ENCODE results near the gene OFD1. TPM values are rescaled to one million over a fixed set of nuclear protein-coding genes. Genes with fewer than 3 reads are reported as not detected.
A peak's percentile ranks its signal among the peaks of the same experiment; 100 is the strongest.

The OFD1 gene
- total and polyA plus RNA-seq, 5 donors = 9.8 to 13.2 (median 12.3) TPM

- no peak for ATAC-seq
- intact Hi-C loops (cut with DNase I) = loop anchor here in 2 of 4 donors (5.0 to 10.0 kb wide), 2 partner anchors 97 to 280 kb away; no protein-coding TSS in a partner anchor
- H3K27me3 ChIP-seq (ENCODE audit: control insufficient read depth, insufficient read depth) = no peaks in the 10 kb centered on the region
- H3K4me3 ChIP-seq (ENCODE audit: low read length) = no peak overlapping the region
- 90% methylated on average over 1 of the region's 1 CpG for WGBS
- no peaks in the 10 kb centered on the region for H3K9me3 ChIP-seq (ENCODE audit: control insufficient read depth, low read length)
- no peaks in the 10 kb centered on the region for H3K4me1 ChIP-seq (ENCODE audit: control insufficient read depth, insufficient read depth, low read length)
- H3K27ac ChIP-seq (ENCODE audit: low read length) = no peak overlapping the region
- no peak for DNase-seq
Observed at GRCh38 chrX:13754765-13755164, 20.2 kb downstream of the OFD1 start.

- WGBS = 79% methylated on average over 1 of the region's 1 CpG
- DNase-seq = no peak
- Histone ChIP-seq H3K4me1 (ENCODE audit: control insufficient read depth, insufficient read depth, low read length) (no peaks in the 10 kb centered on the region), H3K9me3 (ENCODE audit: control insufficient read depth, low read length) (no peaks in the 10 kb centered on the region), H3K27me3 (ENCODE audit: control insufficient read depth, insufficient read depth) (no peaks in the 10 kb centered on the region), H3K27ac (ENCODE audit: low read length) (no peak overlapping the region), H3K4me3 (ENCODE audit: low read length) (no peak overlapping the region)
- ATAC-seq = no peak
- intact Hi-C loops (cut with DNase I) = loop anchor here in 1 of 4 donors (10.0 kb wide), 1 partner anchor 280 kb away; no protein-coding TSS in a partner anchor
Observed at GRCh38 chrX:13755254-13755653, 20.7 kb downstream of the OFD1 start.

- H3K27me3 ChIP-seq (ENCODE audit: control insufficient read depth, insufficient read depth) = no peaks in the 10 kb centered on the region
- no peak overlapping the region for H3K4me3 ChIP-seq (ENCODE audit: low read length)
- WGBS = 93% methylated on average over 4 of the region's 4 CpGs
- H3K9me3 ChIP-seq (ENCODE audit: control insufficient read depth, low read length) = no peaks in the 10 kb centered on the region
- no peak overlapping the region for H3K27ac ChIP-seq (ENCODE audit: low read length)
- ATAC-seq (no peak), DNase-seq (no peak)
- H3K4me1 ChIP-seq (ENCODE audit: control insufficient read depth, insufficient read depth, low read length) = no peaks in the 10 kb centered on the region
- intact Hi-C loops (cut with DNase I) = loop anchor here in 1 of 4 donors (10.0 kb wide), 1 partner anchor 278 kb away; no protein-coding TSS in a partner anchor
Observed at GRCh38 chrX:13756381-13756780, 21.8 kb downstream of the OFD1 start.

GRCh38 chrX:13759152-13759718 is 24.7 kb downstream of the OFD1 start:
- Histone ChIP-seq H3K4me3 (ENCODE audit: low read length) (no peak overlapping the region), H3K27ac (ENCODE audit: low read length) (no peak overlapping the region), H3K4me1 (ENCODE audit: control insufficient read depth, insufficient read depth, low read length) (peaks cover 3% of the 10 kb centered on the region), H3K9me3 (ENCODE audit: control insufficient read depth, low read length) (no peaks in the 10 kb centered on the region), H3K27me3 (ENCODE audit: control insufficient read depth, insufficient read depth) (no peaks in the 10 kb centered on the region)
- WGBS = 80% methylated on average over 8 of the region's 8 CpGs
- ATAC-seq (no peak), DNase-seq (no peak)
- intact Hi-C loops (cut with DNase I) = loop anchor here in 1 of 4 donors (10.0 kb wide), 1 partner anchor 276 kb away; no protein-coding TSS in a partner anchor

DNA sequence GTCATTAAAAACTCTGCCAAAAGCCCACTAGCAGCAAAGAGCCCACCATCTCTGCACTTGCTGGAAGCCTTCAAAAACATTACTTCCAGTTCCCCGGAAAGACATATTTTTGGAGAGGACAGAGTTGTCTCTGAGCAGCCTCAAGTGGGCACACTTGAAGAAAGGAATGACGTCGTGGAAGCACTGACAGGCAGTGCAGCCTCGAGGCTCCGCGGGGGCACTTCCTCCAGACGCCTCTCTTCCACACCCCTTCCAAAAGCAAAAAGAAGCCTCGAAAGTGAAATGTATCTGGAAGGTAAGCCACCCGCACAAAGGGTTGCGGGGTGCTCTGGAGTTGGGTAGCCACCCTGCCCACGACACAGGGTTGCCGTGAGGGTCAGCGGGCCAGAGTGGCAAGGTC is 25.9 kb downstream of the OFD1 start:
- Histone ChIP-seq H3K9me3 (ENCODE audit: control insufficient read depth, low read length) (no peaks in the 10 kb centered on the region), H3K27me3 (ENCODE audit: control insufficient read depth, insufficient read depth) (no peaks in the 10 kb centered on the region), H3K4me3 (ENCODE audit: low read length) (no peak overlapping the region), H3K27ac (ENCODE audit: low read length) (no peak overlapping the region), H3K4me1 (ENCODE audit: control insufficient read depth, insufficient read depth, low read length) (peaks cover 3% of the 10 kb centered on the region)
- 60% methylated on average over 13 of the region's 13 CpGs for WGBS
- ATAC-seq (no peak), DNase-seq (peak in 1 of 3 donors; percentile 21)
- intact Hi-C loops (cut with DNase I) = no loop called here

GRCh38 chrX:13761606-13762414 is 27.3 kb downstream of the OFD1 start:
- intact Hi-C loops (cut with DNase I) = no loop called here
- Histone ChIP-seq H3K4me3 (ENCODE audit: low read length) (no peak overlapping the region), H3K4me1 (ENCODE audit: control insufficient read depth, insufficient read depth, low read length) (peaks cover 3% of the 10 kb centered on the region), H3K9me3 (ENCODE audit: control insufficient read depth, low read length) (no peaks in the 10 kb centered on the region), H3K27me3 (ENCODE audit: control insufficient read depth, insufficient read depth) (no peaks in the 10 kb centered on the region), H3K27ac (ENCODE audit: low read length) (no peak overlapping the region)
- no peak for ATAC-seq
- no peak for DNase-seq
- WGBS = 61% methylated on average over 7 of the region's 7 CpGs

DNA sequence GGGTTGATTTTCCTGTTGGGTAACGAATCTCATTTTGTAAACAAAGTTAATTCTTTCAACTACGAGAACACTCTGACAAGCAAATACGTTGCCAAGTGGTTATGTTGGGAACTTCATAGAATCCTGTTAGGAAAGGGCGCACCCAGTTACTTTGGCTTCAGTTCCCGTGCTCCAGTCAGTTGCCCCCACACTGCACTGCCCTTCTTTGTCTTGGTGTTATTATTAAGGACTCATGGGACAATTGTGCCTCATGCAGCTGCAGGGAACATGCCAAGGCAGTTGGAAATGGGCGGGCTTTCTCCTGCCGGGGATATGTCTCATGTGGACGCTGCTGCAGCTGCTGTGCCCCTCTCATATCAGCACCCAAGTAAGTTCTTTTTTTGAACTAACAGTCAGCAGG is 28.9 kb downstream of the OFD1 start:
- Histone ChIP-seq H3K27ac (ENCODE audit: low read length) (no peak overlapping the region), H3K4me1 (ENCODE audit: control insufficient read depth, insufficient read depth, low read length) (peaks cover 3% of the 10 kb centered on the region), H3K9me3 (ENCODE audit: control insufficient read depth, low read length) (no peaks in the 10 kb centered on the region), H3K27me3 (ENCODE audit: control insufficient read depth, insufficient read depth) (no peaks in the 10 kb centered on the region), H3K4me3 (ENCODE audit: low read length) (peak overlapping the region; percentile 25)
- DNase-seq (peak; percentile 61 to 83 (median 74)), ATAC-seq (peak; percentile 91 to 96)
- 25% methylated on average over 8 of the region's 8 CpGs for WGBS
- intact Hi-C loops (cut with DNase I) = no loop called here

DNA sequence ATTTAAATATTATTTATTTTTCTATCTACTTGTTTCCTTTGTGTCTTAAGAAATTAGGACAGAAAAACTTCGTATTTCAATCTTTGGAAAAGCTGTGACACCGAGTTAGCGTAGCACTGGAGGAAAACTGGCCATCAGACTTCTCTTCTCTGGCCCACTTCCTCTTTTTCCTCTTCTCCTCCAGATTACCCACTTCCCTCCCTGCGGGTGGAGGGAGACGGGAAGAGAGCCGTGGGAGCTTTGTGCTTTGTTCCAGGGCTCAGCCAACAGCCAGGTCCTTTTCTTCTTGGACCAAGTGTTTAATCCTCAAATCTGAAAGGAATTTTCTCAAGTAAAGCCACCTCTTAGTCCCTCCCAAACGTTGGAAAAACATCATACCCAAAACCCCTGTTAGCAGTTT is 29.7 kb downstream of the OFD1 start:
- Histone ChIP-seq H3K9me3 (ENCODE audit: control insufficient read depth, low read length) (no peaks in the 10 kb centered on the region), H3K4me1 (ENCODE audit: control insufficient read depth, insufficient read depth, low read length) (peaks cover 3% of the 10 kb centered on the region), H3K4me3 (ENCODE audit: low read length) (no peak overlapping the region), H3K27me3 (ENCODE audit: control insufficient read depth, insufficient read depth) (no peaks in the 10 kb centered on the region), H3K27ac (ENCODE audit: low read length) (peak overlapping the region; percentile 68)
- intact Hi-C loops (cut with DNase I) = no loop called here
- peak; percentile 55 to 78 for ATAC-seq
- DNase-seq = no peak
- 28% methylated on average over 7 of the region's 7 CpGs for WGBS

GRCh38 chrX:13764765-13765164 is 30.2 kb downstream of the OFD1 start:
- Histone ChIP-seq H3K9me3 (ENCODE audit: control insufficient read depth, low read length) (no peaks in the 10 kb centered on the region), H3K4me3 (ENCODE audit: low read length) (no peak overlapping the region), H3K27ac (ENCODE audit: low read length) (no peak overlapping the region), H3K4me1 (ENCODE audit: control insufficient read depth, insufficient read depth, low read length) (peaks cover 3% of the 10 kb centered on the region), H3K27me3 (ENCODE audit: control insufficient read depth, insufficient read depth) (no peaks in the 10 kb centered on the region)
- intact Hi-C loops (cut with DNase I) = no loop called here
- DNase-seq (peak; percentile 21 to 73 (median 63)), ATAC-seq (peak; percentile 67 to 71)
- WGBS = 44% methylated on average over 6 of the region's 6 CpGs

DNA sequence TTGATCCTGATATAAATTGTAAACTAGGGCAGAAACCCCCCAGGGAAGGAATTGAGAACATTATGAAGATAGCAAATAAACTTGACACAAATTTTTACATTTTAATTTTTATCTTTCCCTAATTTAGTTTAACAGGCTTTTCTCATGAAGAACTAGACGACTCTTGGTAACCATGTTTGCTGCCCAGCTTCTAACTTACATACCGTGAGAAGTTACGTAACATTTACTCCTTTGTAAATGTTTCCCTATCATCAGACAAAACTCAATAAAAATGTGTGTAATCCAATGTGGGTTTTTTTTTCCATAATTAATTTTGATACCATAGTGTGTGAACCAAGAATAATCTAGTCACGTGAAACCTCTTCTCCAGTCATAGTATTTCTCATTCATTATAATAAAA is 34.4 kb downstream of the OFD1 start:
- Histone ChIP-seq H3K27ac (ENCODE audit: low read length) (no peak overlapping the region), H3K9me3 (ENCODE audit: control insufficient read depth, low read length) (no peaks in the 10 kb centered on the region), H3K27me3 (ENCODE audit: control insufficient read depth, insufficient read depth) (no peaks in the 10 kb centered on the region), H3K4me3 (ENCODE audit: low read length) (no peak overlapping the region), H3K4me1 (ENCODE audit: control insufficient read depth, insufficient read depth, low read length) (no peaks in the 10 kb centered on the region)
- 88% methylated on average over 4 of the region's 4 CpGs for WGBS
- DNase-seq (no peak), ATAC-seq (no peak)
- intact Hi-C loops (cut with DNase I) = no loop called here

- intact Hi-C loops (cut with DNase I) = no loop called here
- WGBS = 87% methylated on average over 3 of the region's 3 CpGs
- no peaks in the 10 kb centered on the region for H3K9me3 ChIP-seq (ENCODE audit: control insufficient read depth, low read length)
- no peaks in the 10 kb centered on the region for H3K4me1 ChIP-seq (ENCODE audit: control insufficient read depth, insufficient read depth, low read length)
- H3K4me3 ChIP-seq (ENCODE audit: low read length) = no peak overlapping the region
- DNase-seq = no peak
- no peak overlapping the region for H3K27ac ChIP-seq (ENCODE audit: low read length)
- no peak for ATAC-seq
- H3K27me3 ChIP-seq (ENCODE audit: control insufficient read depth, insufficient read depth) = no peaks in the 10 kb centered on the region
Observed at GRCh38 chrX:13770013-13770535, 35.5 kb downstream of the OFD1 start.
